NCI-H128 (cell line): Measurements from ENCODE around the gene GORAB.

Source experiments
- DNase-seq: peaks from one replicate; lab custom pipeline; 2025; ENCODE audit not compliant: unreplicated experiment; lab: John Stamatoyannopoulos, UW

The GORAB gene

DNA sequence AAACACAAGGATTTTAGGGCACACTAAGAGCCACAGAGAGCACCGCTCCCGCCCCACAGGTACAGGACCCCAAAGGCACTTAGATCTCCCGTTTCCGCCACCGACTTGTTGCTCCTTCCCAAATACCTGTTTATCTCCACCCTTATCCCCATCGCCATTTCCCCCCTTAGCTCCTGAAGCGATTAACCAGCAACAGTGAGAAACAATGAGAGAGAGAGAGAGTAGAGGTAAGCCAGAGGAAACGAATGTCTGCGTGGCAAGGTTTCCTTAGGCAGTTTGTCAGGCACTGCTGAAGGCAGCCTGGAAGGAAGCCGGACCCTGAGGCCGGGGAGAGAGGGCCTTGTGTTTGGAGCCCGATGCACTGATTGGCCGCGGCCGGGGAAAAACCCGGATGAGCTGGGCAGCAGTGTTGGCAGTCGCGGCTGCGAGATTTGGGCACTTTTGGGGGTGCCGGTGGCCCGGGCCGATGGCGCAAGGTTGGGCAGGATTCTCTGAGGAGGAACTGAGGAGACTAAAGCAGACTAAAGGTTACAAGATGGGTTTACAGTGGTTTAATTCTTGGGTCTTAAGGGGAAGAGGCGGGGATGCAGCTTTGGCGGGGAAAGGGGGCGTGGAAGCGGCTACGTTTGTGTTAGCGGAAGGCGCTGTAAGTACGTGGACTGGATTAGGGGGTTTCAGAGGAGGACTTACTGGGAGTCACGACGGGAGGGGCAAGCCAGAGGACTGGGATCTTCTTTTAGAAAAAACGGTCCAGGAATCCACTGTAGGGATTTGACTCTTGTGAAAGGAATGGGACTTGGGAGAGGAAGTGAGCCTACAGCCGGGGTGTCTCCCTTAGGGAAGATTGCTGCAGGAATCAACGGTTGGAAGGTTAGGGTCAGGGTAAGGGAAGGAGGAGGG lies at the start of gene GORAB:
Gene GORAB, plus strand, starts transcription at position 409 of the 900 bp plus-strand sequence. Its CDS starts 58 bp downstream, at position 467.
- peak; percentile 91 for DNase-seq

DNA sequence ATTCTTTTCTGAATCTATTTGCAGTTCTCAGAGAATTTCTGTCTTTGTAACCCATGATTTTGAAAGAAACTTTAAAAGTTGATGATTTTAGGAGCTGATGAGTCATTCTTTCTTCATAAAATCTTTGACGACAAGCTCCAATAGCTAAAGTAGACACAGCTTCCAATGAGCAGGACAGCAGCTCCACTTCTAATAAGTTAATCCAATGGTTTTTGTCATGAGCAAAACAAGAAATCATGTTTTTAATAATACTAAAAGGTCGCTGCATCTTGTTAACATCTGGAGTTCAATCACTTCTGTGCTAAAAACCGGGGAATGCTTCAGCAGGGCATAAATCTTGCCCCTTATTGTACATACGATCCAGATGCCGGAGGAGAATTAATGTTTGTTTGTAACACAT lies 48.9 kb upstream of the GORAB start:
- DNase-seq: no peak

- no peak for DNase-seq
These were observed 44.5 kb upstream of the GORAB start for GRCh38 chr1:170487503-170487902.

DNA sequence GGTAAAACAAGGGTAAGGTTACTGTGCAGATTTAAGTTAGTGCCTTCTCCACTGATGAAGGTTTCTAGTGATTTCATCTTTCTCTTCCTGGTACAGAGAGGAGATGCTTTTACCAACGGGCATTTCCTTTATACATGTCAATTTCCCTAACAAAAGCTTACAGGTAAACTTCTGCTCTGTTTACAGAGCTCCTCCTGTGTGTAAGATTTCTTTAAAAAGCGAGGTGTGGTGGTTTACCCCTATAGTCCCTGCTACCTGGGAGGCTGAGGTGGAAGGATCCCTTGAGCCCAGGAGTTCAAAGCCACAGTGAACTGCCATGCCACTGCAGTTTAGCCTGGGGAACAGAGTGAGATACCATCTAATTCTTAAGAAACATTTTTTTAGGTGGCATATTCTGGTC lies 40.7 kb upstream of the GORAB start:
- no peak for DNase-seq

- DNase-seq: no peak
These were observed 37.6 kb upstream of the GORAB start for GRCh38 chr1:170494369-170494768.

DNA sequence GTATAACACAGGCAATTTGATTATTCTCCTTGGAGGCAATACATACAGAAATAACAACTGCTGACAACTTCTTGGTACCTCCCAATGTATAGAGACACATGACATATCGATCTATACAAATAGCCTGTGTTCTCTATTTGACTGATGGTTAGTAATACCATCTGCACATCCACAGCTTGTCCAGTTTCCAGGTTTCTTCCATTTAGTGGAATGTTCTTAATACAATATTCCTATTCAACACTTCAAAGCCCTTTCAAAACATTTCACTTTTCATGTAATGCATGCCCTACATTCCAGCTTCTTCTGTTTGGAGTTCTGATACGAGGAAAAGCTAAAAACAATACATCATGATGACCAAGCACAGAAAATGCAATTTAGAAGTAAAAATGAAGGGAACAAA lies 37.0 kb upstream of the GORAB start:
- no peak for DNase-seq

DNA sequence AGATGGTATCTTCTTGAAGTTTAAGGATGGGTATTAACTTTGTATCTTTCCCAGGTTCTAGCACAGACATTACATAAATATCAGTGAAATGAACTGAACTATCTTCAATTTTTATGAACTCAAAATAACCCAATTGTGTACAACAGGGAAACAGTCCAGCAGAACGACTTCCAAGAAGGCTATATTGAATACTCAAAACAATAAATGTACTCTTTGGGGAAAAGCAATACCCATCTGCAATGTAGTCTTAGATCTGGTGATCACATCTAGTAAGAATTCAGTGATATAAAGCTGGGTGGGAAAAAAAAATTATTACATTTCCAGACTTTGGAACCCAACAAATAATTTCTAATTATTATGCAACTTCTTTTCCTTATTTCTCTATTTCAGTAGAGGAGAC lies 33.1 kb upstream of the GORAB start:
- no peak for DNase-seq

GRCh38 chr1:170503665-170504064 lies 28.3 kb upstream of the GORAB start:
- DNase-seq: no peak

DNA sequence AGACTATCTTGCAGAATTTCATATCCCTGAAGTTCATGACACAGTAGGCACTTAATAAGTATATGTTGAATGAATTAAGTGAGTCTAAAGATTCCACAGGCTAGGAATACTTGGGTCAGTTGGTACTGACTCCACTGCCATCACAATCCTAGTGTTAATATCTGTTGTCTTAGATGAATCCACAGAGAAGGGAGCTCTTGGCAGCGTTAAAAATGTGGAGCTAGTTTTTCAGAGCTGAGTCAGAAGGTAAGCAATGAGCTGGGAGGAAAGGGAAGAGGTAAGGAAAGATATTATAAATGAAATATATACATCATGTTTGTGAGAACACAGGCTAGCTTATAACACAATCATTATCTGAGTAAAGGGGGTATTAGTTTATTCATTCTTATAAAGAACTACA lies 21.8 kb upstream of the GORAB start:
- DNase-seq: no peak

GRCh38 chr1:170511038-170511437 lies 20.9 kb upstream of the GORAB start:
- DNase-seq: no peak

- no peak for DNase-seq
These were observed 18.8 kb upstream of the GORAB start for GRCh38 chr1:170513138-170513537.

DNA sequence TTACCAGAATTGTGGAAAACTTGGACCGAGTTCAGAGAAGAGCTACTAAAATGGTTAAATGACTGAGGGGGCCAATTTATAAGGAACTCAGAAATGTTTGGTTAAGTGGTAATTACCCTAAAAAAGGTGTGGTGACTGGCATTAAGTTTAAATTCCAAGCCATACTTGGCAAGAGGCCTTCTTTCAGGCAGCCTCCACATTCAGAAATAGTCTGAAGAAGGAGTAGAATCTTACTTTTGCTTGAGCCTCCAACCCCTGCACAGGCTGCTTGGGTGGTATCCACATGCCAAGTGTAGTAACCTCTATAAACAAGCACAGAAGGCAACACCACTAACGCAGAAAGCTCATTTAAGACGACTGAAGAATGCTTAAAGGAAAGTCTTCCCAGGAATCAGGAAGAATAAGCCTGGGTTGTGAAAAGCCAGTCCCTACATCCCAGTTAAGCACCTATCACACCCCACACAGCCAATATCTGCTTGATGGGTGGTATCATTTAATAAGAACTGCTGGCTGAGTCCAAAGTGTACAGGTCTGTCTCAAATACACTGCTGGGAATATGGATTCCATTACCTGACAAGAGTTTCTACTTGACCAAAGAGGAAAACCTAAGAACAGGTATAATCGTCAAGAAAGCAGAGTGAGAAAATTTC lies 13.7 kb upstream of the GORAB start:
- no peak for DNase-seq

DNA sequence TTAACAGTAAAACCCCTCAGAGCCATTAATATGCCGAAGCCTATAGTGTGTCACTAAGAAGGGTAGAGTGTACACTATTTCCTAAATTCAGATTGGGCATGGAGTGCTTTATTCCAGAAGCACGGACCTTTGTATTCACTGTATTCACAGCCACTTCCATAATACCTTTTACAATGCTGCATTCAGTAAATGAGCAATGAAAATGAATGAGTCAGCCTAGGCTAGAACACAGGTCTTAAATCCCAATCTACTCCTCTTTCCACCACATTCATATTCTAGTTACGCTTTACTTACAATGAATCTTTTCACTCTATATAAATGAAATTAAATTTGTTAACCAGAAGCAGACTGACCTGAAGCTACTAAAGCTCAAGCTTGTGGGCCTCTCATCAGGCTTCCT lies 13.0 kb upstream of the GORAB start:
- no peak for DNase-seq

- no peak for DNase-seq
These were observed 11.4 kb upstream of the GORAB start for GRCh38 chr1:170520601-170521000.

- DNase-seq: no peak
These were observed 10.1 kb upstream of the GORAB start for GRCh38 chr1:170521818-170522217.

DNA sequence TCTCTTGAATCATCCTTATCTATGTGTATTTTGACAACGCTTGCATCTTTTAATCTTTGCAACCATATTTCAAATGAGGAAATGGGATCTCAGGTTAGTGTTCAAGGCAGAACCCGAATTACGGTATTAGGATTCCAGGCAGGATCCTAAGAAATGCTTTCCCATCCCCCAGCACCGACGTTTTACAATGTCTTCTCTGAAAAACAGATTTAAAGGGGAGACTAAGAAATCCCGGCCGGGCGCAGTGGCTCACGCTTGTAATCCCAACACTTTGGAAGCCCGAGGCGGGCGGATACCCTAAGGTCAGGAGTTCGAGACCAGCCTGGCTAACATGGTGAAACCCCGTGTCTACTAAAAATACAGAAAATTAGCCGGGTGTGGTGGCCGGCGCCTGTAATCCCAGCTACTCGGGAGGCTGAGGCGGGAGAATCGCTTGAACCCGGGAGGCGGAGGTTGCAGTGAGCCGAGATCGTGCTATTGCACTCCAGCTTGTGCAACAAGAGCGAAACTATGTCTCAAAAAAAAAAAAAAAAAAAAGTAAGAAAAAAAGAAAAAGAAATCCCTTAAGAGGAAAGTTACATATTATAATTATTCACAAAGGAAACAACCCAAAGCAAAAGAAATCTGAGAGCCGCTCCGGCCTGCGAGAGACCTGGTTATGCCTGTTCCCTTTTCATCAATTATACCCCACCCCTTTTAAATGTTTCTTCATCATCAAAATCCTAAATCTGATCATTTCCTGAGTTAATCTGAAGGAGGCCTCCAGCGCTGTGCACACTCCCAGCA lies 801 bp upstream of the GORAB start:
- DNase-seq: no peak

GRCh38 chr1:170533298-170533697 lies 1.3 kb downstream of the GORAB start:
- no peak for DNase-seq

GRCh38 chr1:170534626-170535147 lies 2.7 kb downstream of the GORAB start:
- no peak for DNase-seq

GRCh38 chr1:170535418-170535817 lies 3.5 kb downstream of the GORAB start:
- no peak for DNase-seq

- no peak for DNase-seq
These were observed 5.1 kb downstream of the GORAB start for GRCh38 chr1:170536924-170537551.
